PFSK-1 (cell line): ENCODE measurements around the gene APBB1IP.

Source experiments
- FOXP2 ChIP-seq: optimal IDR thresholded peaks from 2 replicates; pipeline ENCODE3; 2011; ENCODE audit warnings: borderline replicate concordance, control low read depth, inconsistent platforms; ENCODE audit not compliant: insufficient read depth; ENCODE audit errors: extremely low read length, extremely low read depth
- POLR2AphosphoS5 ChIP-seq: IDR thresholded peaks from 2 replicates; pipeline ENCODE4 v1.6.1; 2012; ENCODE audit warnings: low read depth, mild to moderate bottlenecking, control low read depth, low read length, moderate library complexity
- REST ChIP-seq, 2 experiments: IDR thresholded peaks; 2 replicates each; pipeline versions ENCODE4 v1.6.1 to v1.8.0; 2011 to 2012; ENCODE audit warnings: low read depth in 2 of 2, low read length in 2 of 2, control low read depth in 1 of 2, inconsistent platforms in 1 of 2, mild to moderate bottlenecking in 1 of 2, moderate library complexity in 1 of 2; ENCODE audit not compliant: insufficient read depth in 1 of 2
- SIN3A ChIP-seq: IDR thresholded peaks from 2 replicates; pipeline ENCODE4 v1.6.1; 2012; ENCODE audit warnings: mild to moderate bottlenecking, low read length, moderate library complexity, borderline replicate concordance; ENCODE audit not compliant: insufficient read depth
- TAF1 ChIP-seq: IDR thresholded peaks from 2 replicates; pipeline ENCODE4 v1.6.1; 2012; ENCODE audit warnings: low read length, control low read depth, borderline replicate concordance; ENCODE audit not compliant: insufficient read depth

Gene APBB1IP

GRCh38 chr10:26445411-26446031, 7.4 kb downstream of the APBB1IP start:
- TF ChIP-seq SIN3A (no peak), TAF1 (no peak), POLR2AphosphoS5 (no peak), REST (IDR thresholded peaks at IDR 0.05; ENCODE audit: insufficient read depth in 1 of 2, low read depth in 2 of 2, low read length in 2 of 2) (no peak), FOXP2 (no peak)

- no peak for TF ChIP-seq TAF1
Observed at GRCh38 chr10:26446258-26446657, 8.1 kb downstream of the APBB1IP start.

DNA sequence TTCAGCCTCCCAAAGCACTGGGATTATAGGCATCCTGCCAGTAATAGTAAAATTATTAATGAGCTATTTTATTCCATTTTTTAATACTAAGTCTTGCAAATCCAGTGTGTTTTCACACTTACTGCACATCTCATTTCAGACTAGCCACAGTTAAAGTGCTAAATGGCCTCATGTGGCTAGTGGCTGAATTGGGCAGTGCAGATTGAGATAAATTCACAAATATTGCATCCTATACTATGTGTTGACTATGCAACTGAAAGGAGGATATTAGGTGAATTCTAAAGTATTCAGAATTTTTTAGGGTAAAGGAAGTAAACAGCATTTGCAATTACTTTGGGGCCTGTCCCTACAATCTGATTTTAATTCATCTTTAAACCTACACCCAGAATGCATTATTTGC, 10.2 kb downstream of the APBB1IP start:
- no peak for TF ChIP-seq REST (IDR thresholded peaks at IDR 0.05; ENCODE audit: insufficient read depth in 1 of 2, low read depth in 2 of 2, low read length in 2 of 2)

DNA sequence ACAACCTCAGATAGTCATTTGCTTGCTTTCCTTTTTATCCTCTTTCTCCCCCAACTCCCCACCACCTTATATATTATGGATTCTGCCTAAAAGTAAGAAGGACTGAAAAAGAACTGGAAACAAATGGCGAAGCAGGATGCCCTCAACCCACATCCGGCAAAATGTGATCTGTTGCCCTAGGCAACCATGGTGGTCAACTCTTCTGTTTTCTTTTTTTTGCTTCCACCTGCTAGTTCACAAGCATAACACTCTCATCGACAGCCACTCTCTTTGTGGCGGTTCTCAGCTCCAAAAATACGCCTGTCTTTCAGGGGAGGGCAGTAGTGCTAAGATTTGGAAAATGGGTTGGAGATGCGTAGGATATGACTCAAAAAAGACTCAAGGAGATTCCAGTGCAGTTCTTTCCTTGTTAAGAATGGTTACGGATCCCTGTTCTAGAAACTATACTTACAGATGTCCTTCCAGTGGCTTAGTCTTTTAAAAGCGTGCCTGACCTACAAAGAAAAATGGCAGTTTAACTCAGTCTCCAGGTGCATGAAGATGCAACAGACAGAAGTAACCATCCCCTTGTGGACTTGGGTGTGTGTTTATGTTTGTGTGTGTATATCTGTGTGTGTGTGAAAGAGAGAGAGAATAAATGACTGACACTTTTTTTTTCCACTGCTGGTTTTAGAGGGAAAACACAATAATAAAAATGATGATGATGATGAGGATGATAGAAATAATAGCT, 10.7 kb downstream of the APBB1IP start:
- TF ChIP-seq FOXP2, result no peak
- no peak for TF ChIP-seq TAF1
- no peak for TF ChIP-seq REST (IDR thresholded peaks at IDR 0.05; ENCODE audit: insufficient read depth in 1 of 2, low read depth in 2 of 2, low read length in 2 of 2)
- no peak for TF ChIP-seq SIN3A
- no peak for TF ChIP-seq POLR2AphosphoS5

GRCh38 chr10:26449726-26450125, 11.6 kb downstream of the APBB1IP start:
- TF ChIP-seq POLR2AphosphoS5, result no peak
- TF ChIP-seq SIN3A, result no peak
- no peak for TF ChIP-seq TAF1
- TF ChIP-seq REST (IDR thresholded peaks at IDR 0.05; ENCODE audit: insufficient read depth in 1 of 2, low read depth in 2 of 2, low read length in 2 of 2), result no peak
- TF ChIP-seq FOXP2, result no peak
